Tongue (tissue), 2 donors: ENCODE data around the gene C1orf159. TPM values are rescaled to one million over a fixed set of nuclear protein-coding genes. Genes with fewer than 3 reads are reported as not detected.
"Not testable (repeated sequence)": the region's sequence is repeated elsewhere in the genome, so short reads cannot be mapped to it uniquely, and the experiment has no call there.

Experiments used
- DNase-seq: peaks from one replicate; pipeline ENCODE4 v3.0.0-alpha.2; 2015
- total RNA-seq: library from RNA; depleted of rRNA; stranded (reverse); fragments of >200 nt; gene quantifications from one replicate; pipeline ENCODE4 v1.2.3, GENCODE V29; 2014

The C1orf159 gene
- 3.8 TPM for total RNA-seq

GRCh38 chr1:1115786-1116700, at the start of gene C1orf159:
TSS of gene C1orf159 (minus strand) at chr1:1116089. CDS start at chr1:1091543, 24,546 bp downstream.
- DNase-seq = peak; percentile 99

- DNase-seq = peak; percentile 37
These were observed 49.6 kb upstream of the C1orf159 start for GRCh38 chr1:1165485-1165884.

GRCh38 chr1:1164701-1165451, 49.0 kb upstream of the C1orf159 start:
- no peak for DNase-seq

- DNase-seq = no peak
These were observed 48.4 kb upstream of the C1orf159 start for GRCh38 chr1:1164361-1164700.

GRCh38 chr1:1163538-1164070, 47.7 kb upstream of the C1orf159 start:
- DNase-seq = no peak

GRCh38 chr1:1162597-1163537, 47.0 kb upstream of the C1orf159 start:
- peak; percentile 30 for DNase-seq

GRCh38 chr1:1161683-1162079, 45.8 kb upstream of the C1orf159 start:
- no peak for DNase-seq

- no peak for DNase-seq
These were observed 45.3 kb upstream of the C1orf159 start for GRCh38 chr1:1161078-1161682.

- DNase-seq = no peak
These were observed 44.5 kb upstream of the C1orf159 start for GRCh38 chr1:1160281-1160930.

GRCh38 chr1:1157914-1158710, 42.2 kb upstream of the C1orf159 start:
- peak; percentile 64 for DNase-seq

GRCh38 chr1:1157426-1157913, 41.6 kb upstream of the C1orf159 start:
- DNase-seq = peak; percentile 85

GRCh38 chr1:1157033-1157365, 41.1 kb upstream of the C1orf159 start:
- DNase-seq = no peak

GRCh38 chr1:1156140-1157032, 40.5 kb upstream of the C1orf159 start:
- DNase-seq = no peak

GRCh38 chr1:1155258-1155657, 39.4 kb upstream of the C1orf159 start:
- no peak for DNase-seq

GRCh38 chr1:1153874-1154273, 38.0 kb upstream of the C1orf159 start:
- no peak for DNase-seq

GRCh38 chr1:1153215-1153614, 37.3 kb upstream of the C1orf159 start:
- DNase-seq = not testable (repeated sequence)

- not testable (repeated sequence) for DNase-seq
These were observed 36.5 kb upstream of the C1orf159 start for GRCh38 chr1:1152431-1152830.

GRCh38 chr1:1151306-1151705, 35.4 kb upstream of the C1orf159 start:
- no peak for DNase-seq

- DNase-seq = no peak
These were observed 34.2 kb upstream of the C1orf159 start for GRCh38 chr1:1150100-1150499.
